ENCODE data around the gene DYNLT1.

DNA sequence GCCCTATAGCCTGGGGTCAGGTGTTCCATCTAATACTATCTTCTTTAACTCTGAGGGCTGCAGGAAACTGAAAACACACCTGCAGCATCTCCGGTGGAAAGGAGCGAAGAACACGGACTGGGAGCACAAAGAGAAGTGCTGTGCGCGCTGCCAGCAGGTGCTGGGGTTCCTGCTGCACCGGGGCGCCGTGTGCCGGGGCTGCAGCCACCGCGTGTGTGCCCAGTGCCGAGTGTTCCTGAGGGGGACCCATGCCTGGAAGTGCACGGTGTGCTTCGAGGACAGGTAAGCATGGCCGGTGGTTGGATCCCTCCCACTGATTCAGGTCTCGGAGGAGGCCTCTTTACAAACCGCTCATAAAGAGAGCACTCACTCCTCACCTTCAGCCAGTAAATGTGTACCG is 20.8 kb upstream of the DYNLT1 start:
- no peak for TF ChIP-seq HDGF (IDR thresholded peaks at IDR 0.05; ENCODE audit: borderline replicate concordance)
- no peak for TF ChIP-seq FOXM1 (IDR thresholded peaks at IDR 0.05; ENCODE audit: borderline replicate concordance)
- no peak for TF ChIP-seq BHLHE40 (IDR thresholded peaks at IDR 0.05; ENCODE audit: borderline replicate concordance)
- TF ChIP-seq SP1 (IDR thresholded peaks at IDR 0.05) = no peak
- no peak for TF ChIP-seq SUZ12 (IDR thresholded peaks at IDR 0.05)
- TF ChIP-seq ZNF384 (IDR thresholded peaks at IDR 0.05) = no peak
- no peak for TF ChIP-seq FOXA1 (IDR thresholded peaks at IDR 0.05)

Data from HEK293T (cell line).